Activated T-cell treated with anti-CD3 and anti-CD28 coated beads, Interleukin-2, amount 50 U/mL, for 24 hours (primary cell): ENCODE measurements around the gene SLPI.

Source experiments
- DNase-seq: peaks from one replicate; pipeline ENCODE4 v3.0.0-alpha.2; 2020
- H3K27ac Mint-ChIP-seq: 2 replicates; pipeline ENCODE4 v1.8.0; 2020; ENCODE audit warnings: mild to moderate bottlenecking, mixed read lengths
- H3K27me3 Mint-ChIP-seq: 2 replicates; pipeline ENCODE4 v1.8.0; 2020; ENCODE audit warnings: mixed read lengths
- H3K36me3 Mint-ChIP-seq: 2 replicates; pipeline ENCODE4 v1.8.0; 2020; ENCODE audit warnings: low read depth, mixed read lengths
- H3K4me1 Mint-ChIP-seq: 2 replicates; pipeline ENCODE4 v1.8.0; 2020; ENCODE audit warnings: low read depth, mixed read lengths
- H3K4me3 Mint-ChIP-seq: 2 replicates; pipeline ENCODE4 v1.8.0; 2020; ENCODE audit warnings: mild to moderate bottlenecking, moderate library complexity, mixed read lengths
- H3K9me3 Mint-ChIP-seq: 2 replicates; pipeline ENCODE4 v1.8.0; 2020; ENCODE audit warnings: mixed read lengths

Gene SLPI

DNA sequence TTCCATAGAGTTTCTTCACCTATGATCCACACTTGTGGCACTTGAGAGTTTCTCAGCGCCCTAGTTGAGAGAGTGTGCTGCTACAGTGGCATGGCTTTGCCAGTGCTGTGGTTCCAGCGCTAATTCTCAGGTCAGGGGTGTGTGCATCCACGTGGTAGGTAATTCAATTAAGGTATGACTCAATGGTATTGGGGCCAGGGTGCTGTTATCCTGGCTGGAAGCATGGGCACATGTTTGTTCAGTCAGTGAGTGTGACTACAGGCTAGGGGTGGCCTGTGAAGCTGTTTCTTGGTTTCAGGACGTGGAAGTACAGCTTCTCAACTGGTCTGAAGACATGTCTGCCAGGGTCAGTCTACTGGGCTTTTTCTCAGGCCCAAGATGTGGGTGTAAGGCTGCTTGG lies 36.2 kb downstream of the SLPI start:
- no peaks in the 10 kb centered on the region for H3K36me3 Mint-ChIP-seq
- no peak for DNase-seq
- no peak overlapping the region for H3K27ac Mint-ChIP-seq
- peaks cover 41% of the 10 kb centered on the region for H3K27me3 Mint-ChIP-seq
- no peak overlapping the region for H3K4me3 Mint-ChIP-seq
- no peaks in the 10 kb centered on the region for H3K4me1 Mint-ChIP-seq
- H3K9me3 Mint-ChIP-seq, result no peaks in the 10 kb centered on the region

DNA sequence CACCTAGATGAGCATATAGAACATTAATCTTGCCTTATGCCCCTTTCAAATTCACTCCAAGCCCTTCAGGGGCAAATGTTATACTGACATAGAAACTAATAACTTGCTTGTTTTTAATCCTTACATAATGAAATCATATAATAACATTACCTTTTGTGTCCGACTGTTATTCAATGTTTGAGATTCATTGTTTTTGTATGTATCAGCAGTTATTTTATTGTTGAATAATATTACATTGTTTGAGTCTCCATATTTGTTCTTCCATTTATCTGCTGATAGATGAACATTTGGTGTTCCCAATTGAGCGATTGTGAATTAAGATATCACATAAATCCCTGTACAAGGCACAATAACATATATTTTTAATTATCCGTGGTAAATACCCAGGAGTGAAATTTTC lies 41.5 kb downstream of the SLPI start:
- H3K36me3 Mint-ChIP-seq, result no peaks in the 10 kb centered on the region
- no peak overlapping the region for H3K4me3 Mint-ChIP-seq
- no peak overlapping the region for H3K27ac Mint-ChIP-seq
- peaks cover 21% of the 10 kb centered on the region for H3K27me3 Mint-ChIP-seq
- DNase-seq, result no peak
- no peaks in the 10 kb centered on the region for H3K4me1 Mint-ChIP-seq
- no peaks in the 10 kb centered on the region for H3K9me3 Mint-ChIP-seq

DNA sequence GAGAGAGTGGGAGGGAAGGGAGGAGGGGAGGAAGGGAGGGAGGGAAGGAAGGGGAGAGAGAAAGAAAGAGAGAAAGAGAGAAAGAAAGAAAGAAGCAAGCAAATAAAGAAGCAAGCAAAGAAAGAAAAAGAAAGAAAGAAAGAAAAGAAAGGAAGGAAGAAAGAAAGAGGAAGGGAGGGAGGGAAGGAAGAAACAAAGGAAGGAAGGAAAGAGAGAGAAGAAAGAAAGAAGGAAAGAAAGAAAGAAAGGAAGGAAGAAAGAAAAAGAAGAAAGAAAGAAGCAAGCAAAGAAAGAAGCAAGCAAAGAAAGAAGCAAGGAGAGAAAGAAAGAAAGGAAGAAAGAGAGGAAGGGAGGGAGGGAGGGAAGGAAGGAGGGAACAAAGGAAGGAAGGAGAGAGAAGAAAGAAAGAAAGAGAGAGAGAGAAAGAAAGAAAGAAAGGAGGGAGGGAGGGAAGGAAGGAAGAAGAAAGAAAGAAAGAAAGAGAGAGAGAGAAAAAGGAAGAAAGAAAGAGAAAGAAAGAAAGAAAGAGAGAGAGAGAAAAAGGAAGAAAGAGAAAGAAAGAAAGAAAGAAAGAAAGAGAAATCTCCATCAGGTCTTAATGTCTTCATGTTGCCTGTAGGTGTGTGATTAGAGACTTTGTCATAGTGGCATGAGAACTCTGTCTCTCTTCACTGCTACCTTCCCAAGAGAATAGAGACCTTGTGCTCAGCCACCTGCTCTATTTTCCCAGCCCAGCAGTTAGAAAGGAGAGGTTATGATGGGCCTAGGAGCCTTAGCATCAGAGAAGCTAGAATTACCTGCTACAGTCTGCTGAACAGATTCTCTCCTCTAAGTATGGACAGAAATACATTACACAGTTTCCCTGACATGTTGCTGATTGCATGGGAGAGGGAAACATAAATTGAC lies 42.5 kb downstream of the SLPI start:
- H3K4me3 Mint-ChIP-seq, result no peak overlapping the region
- no peak overlapping the region for H3K27ac Mint-ChIP-seq
- no peaks in the 10 kb centered on the region for H3K9me3 Mint-ChIP-seq
- peaks cover 30% of the 10 kb centered on the region for H3K27me3 Mint-ChIP-seq
- DNase-seq, result no peak
- no peaks in the 10 kb centered on the region for H3K36me3 Mint-ChIP-seq
- H3K4me1 Mint-ChIP-seq, result no peaks in the 10 kb centered on the region

DNA sequence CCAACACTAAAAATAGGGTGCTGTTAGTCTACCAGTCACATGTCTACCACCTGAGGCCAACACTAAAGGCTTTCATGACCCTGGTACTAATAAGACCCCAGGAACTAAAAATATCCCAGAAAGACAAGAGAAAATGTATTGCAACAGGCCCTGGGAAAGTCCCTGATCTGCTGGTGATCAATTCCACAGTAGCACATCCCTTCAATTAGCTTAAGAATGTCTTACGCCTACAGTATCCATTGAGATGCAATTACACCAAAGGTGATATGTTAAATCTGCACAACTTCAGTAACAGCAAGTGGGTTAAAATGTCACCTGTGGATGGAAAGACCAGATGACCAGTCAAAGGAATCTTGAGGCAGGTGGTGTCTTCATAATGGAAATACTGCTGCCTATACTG lies 44.4 kb downstream of the SLPI start:
- no peak for DNase-seq
- H3K9me3 Mint-ChIP-seq, result no peaks in the 10 kb centered on the region
- H3K4me3 Mint-ChIP-seq, result no peak overlapping the region
- peaks cover 44% of the 10 kb centered on the region for H3K27me3 Mint-ChIP-seq
- no peaks in the 10 kb centered on the region for H3K36me3 Mint-ChIP-seq
- H3K4me1 Mint-ChIP-seq, result no peaks in the 10 kb centered on the region
- H3K27ac Mint-ChIP-seq, result no peak overlapping the region

DNA sequence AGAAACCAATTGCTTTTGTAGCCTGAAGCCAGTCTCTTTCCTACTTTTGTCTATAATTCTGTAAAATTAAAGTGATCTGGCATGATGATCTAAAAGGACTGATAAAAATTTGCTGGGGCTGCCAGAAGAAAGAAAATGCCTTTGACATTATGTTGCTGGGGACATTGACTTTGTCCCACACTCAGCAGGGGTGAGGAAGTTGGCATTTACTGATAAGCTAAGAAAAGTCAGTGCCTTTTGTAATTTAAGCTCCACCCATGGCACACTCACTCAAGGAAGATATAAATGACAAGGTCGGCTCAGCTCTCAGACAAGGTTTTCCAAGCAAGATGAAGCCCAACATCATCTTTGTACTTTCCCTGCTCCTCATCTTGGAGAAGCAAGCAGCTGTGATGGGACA lies 47.6 kb downstream of the SLPI start, which contains the start of gene SEMG1:
TSS of gene SEMG1 (plus strand) at position 309 of the 400 bp plus-strand sequence. CDS start at position 330, 21 bp downstream.
- no peak within 1 kb of the TSS for H3K4me3 Mint-ChIP-seq
- H3K27ac Mint-ChIP-seq, result no peak within 1 kb of the TSS
- no peak for DNase-seq
- H3K9me3 Mint-ChIP-seq, result peaks cover 5% of the 10 kb centered on the region
- no peaks in the 10 kb centered on the region for H3K36me3 Mint-ChIP-seq
- H3K4me1 Mint-ChIP-seq, result no peaks in the 10 kb centered on the region
- peaks cover 50% of the 10 kb centered on the region for H3K27me3 Mint-ChIP-seq
